B cell (primary cell): ENCODE results near the gene PCDH7.

Experiments
- CTCF ChIP-seq: fragments of 200-600 bp; IDR thresholded peaks from one replicate; pipeline ENCODE4 v1.8.0; 2022; ENCODE audit warnings: antibody characterized with exemption, mild to moderate bottlenecking
- EZH2 ChIP-seq: IDR thresholded peaks from 2 replicates; pipeline ENCODE4 v1.6.1; 2012; ENCODE audit warnings: borderline replicate concordance, low read depth, mild to moderate bottlenecking, moderate library complexity, low read length; ENCODE audit not compliant: insufficient read depth, poor library complexity, severe bottlenecking

GRCh38 chr4:30718021-30718542 is 2.1 kb upstream of the PCDH7 start:
- TF ChIP-seq CTCF: no peak
- no peak for TF ChIP-seq EZH2
